Measurements from ENCODE around the gene KIAA1143. TPM values are rescaled to one million over a fixed set of nuclear protein-coding genes. Genes with fewer than 3 reads are reported as not detected.
A peak's percentile ranks its signal among the peaks of the same experiment; 100 is the strongest.

The KIAA1143 gene
- polyA plus RNA-seq, result 38.7 TPM

- Mint-ChIP-seq H3K9me3 (peaks cover 5 to 11% (median 5%) of the 10 kb centered on the region in 3 donors), H3K36me3 (peaks cover 14% of the 10 kb centered on the region)
Measured at GRCh38 chr3:44761424-44762169, at the start of gene KIAA1143, which contains the start of gene KIF15. Gene KIAA1143 (minus strand): TSS chr3:44761619. CDS start chr3:44761602, 17 bp downstream. Gene KIF15 (plus strand): TSS chr3:44761794. CDS start chr3:44761866, 72 bp downstream.

GRCh38 chr3:44805960-44806359 lies 44.5 kb upstream of the KIAA1143 start:
- Mint-ChIP-seq H3K9me3 (no peaks in the 10 kb centered on the region), H3K36me3 (peaks cover 5% of the 10 kb centered on the region), H3K27me3 (no peaks in the 10 kb centered on the region), H3K4me3 (no peak overlapping the region), H3K27ac (no peak overlapping the region), H3K4me1 (no peaks in the 10 kb centered on the region)

More at GRCh38 chr3:44761424-44762169, at the start of gene KIAA1143, which contains the start of gene KIF15:
- Mint-ChIP-seq H3K4me3 (peak within 1 kb of the TSS; percentile 88 to 99 (median 92)), H3K27ac (peak within 1 kb of the TSS; percentile 81 to 93 (median 91)), H3K27me3 (no peaks in the 10 kb centered on the region), H3K4me1 (peaks cover 20 to 32% (median 24%) of the 10 kb centered on the region in 3 donors)

- Mint-ChIP-seq H3K4me1 (no peaks in the 10 kb centered on the region), H3K36me3 (peaks cover 5% of the 10 kb centered on the region), H3K4me3 (no peak overlapping the region), H3K9me3 (no peaks in the 10 kb centered on the region), H3K27me3 (no peaks in the 10 kb centered on the region), H3K27ac (no peak overlapping the region)
Measured at GRCh38 chr3:44803298-44803697, 41.9 kb upstream of the KIAA1143 start.

GRCh38 chr3:44802011-44802410 lies 40.6 kb upstream of the KIAA1143 start:
- no peak overlapping the region for H3K4me3 Mint-ChIP-seq
- H3K27me3 Mint-ChIP-seq, result no peaks in the 10 kb centered on the region
- H3K36me3 Mint-ChIP-seq, result peaks cover 5% of the 10 kb centered on the region
- H3K9me3 Mint-ChIP-seq, result no peaks in the 10 kb centered on the region
- H3K4me1 Mint-ChIP-seq, result no peaks in the 10 kb centered on the region
- no peak overlapping the region for H3K27ac Mint-ChIP-seq

GRCh38 chr3:44795197-44795596 lies 33.8 kb upstream of the KIAA1143 start:
- Mint-ChIP-seq H3K27ac (no peak overlapping the region), H3K27me3 (no peaks in the 10 kb centered on the region), H3K4me1 (no peaks in the 10 kb centered on the region), H3K36me3 (peaks cover 5% of the 10 kb centered on the region), H3K9me3 (no peaks in the 10 kb centered on the region), H3K4me3 (no peak overlapping the region)

GRCh38 chr3:44782891-44783290 lies 21.5 kb upstream of the KIAA1143 start:
- Mint-ChIP-seq H3K27ac (no peak overlapping the region), H3K9me3 (no peaks in the 10 kb centered on the region), H3K4me1 (no peaks in the 10 kb centered on the region), H3K27me3 (no peaks in the 10 kb centered on the region), H3K4me3 (no peak overlapping the region), H3K36me3 (peaks cover 7% of the 10 kb centered on the region)

GRCh38 chr3:44772099-44772442 lies 10.7 kb upstream of the KIAA1143 start:
- Mint-ChIP-seq H3K4me1 (peaks cover 0 to 2% (median 1%) of the 10 kb centered on the region in 3 donors), H3K27me3 (no peaks in the 10 kb centered on the region), H3K9me3 (peaks cover 4 to 13% (median 10%) of the 10 kb centered on the region in 3 donors), H3K4me3 (no peak overlapping the region), H3K27ac (no peak overlapping the region), H3K36me3 (peaks cover 13% of the 10 kb centered on the region)

GRCh38 chr3:44771424-44772098 lies 10.1 kb upstream of the KIAA1143 start:
- Mint-ChIP-seq H3K27ac (no peak overlapping the region), H3K4me1 (peaks cover 0 to 2% (median 1%) of the 10 kb centered on the region in 3 donors), H3K36me3 (peaks cover 13% of the 10 kb centered on the region), H3K27me3 (no peaks in the 10 kb centered on the region), H3K4me3 (no peak overlapping the region), H3K9me3 (peaks cover 4 to 13% (median 10%) of the 10 kb centered on the region in 3 donors)

GRCh38 chr3:44764248-44764647 lies 2.8 kb upstream of the KIAA1143 start:
- H3K4me3 Mint-ChIP-seq, result peak overlapping the region in 1 of 4 donors; percentile 65
- H3K27ac Mint-ChIP-seq, result peak overlapping the region in 1 of 3 donors; percentile 20
- no peaks in the 10 kb centered on the region for H3K27me3 Mint-ChIP-seq
- H3K4me1 Mint-ChIP-seq, result peaks cover 11 to 22% (median 12%) of the 10 kb centered on the region in 3 donors
- peaks cover 5% of the 10 kb centered on the region for H3K36me3 Mint-ChIP-seq
- no peaks in the 10 kb centered on the region for H3K9me3 Mint-ChIP-seq

- H3K27ac Mint-ChIP-seq, result peak overlapping the region in 2 of 3 donors; percentile 1 to 81
- peaks cover 1 to 6% (median 2%) of the 10 kb centered on the region in 3 donors for H3K9me3 Mint-ChIP-seq
- H3K36me3 Mint-ChIP-seq, result peaks cover 7% of the 10 kb centered on the region
- no peaks in the 10 kb centered on the region for H3K27me3 Mint-ChIP-seq
- peak overlapping the region; percentile 88 to 99 (median 92) for H3K4me3 Mint-ChIP-seq
- peaks cover 14 to 29% (median 19%) of the 10 kb centered on the region in 3 donors for H3K4me1 Mint-ChIP-seq
Measured at GRCh38 chr3:44762690-44763089, 1.3 kb upstream of the KIAA1143 start.

GRCh38 chr3:44762170-44762677 lies 805 bp upstream of the KIAA1143 start:
- Mint-ChIP-seq H3K9me3 (peaks cover 3 to 10% (median 5%) of the 10 kb centered on the region in 3 donors), H3K4me1 (peaks cover 18 to 32% (median 24%) of the 10 kb centered on the region in 3 donors), H3K36me3 (peaks cover 12% of the 10 kb centered on the region), H3K4me3 (peak overlapping the region; percentile 88 to 99 (median 92)), H3K27ac (peak overlapping the region; percentile 1 to 87 (median 81)), H3K27me3 (no peaks in the 10 kb centered on the region)

- H3K4me3 Mint-ChIP-seq, result peak overlapping the region; percentile 88 to 99 (median 92)
- H3K27ac Mint-ChIP-seq, result peak overlapping the region; percentile 81 to 93 (median 91)
- no peaks in the 10 kb centered on the region for H3K27me3 Mint-ChIP-seq
- peaks cover 14% of the 10 kb centered on the region for H3K36me3 Mint-ChIP-seq
- peaks cover 5 to 11% (median 5%) of the 10 kb centered on the region in 3 donors for H3K9me3 Mint-ChIP-seq
- peaks cover 20 to 32% (median 24%) of the 10 kb centered on the region in 3 donors for H3K4me1 Mint-ChIP-seq
Measured at GRCh38 chr3:44761101-44761423, 357 bp downstream of the KIAA1143 start.

- Mint-ChIP-seq H3K4me1 (peaks cover 0 to 5% (median 0%) of the 10 kb centered on the region in 3 donors), H3K4me3 (no peak overlapping the region), H3K36me3 (peaks cover 25% of the 10 kb centered on the region), H3K9me3 (peaks cover 22 to 62% (median 25%) of the 10 kb centered on the region in 3 donors), H3K27me3 (no peaks in the 10 kb centered on the region), H3K27ac (no peak overlapping the region)
Measured at GRCh38 chr3:44734646-44735168, 26.7 kb downstream of the KIAA1143 start.

- no peaks in the 10 kb centered on the region for H3K27me3 Mint-ChIP-seq
- peaks cover 22 to 59% (median 36%) of the 10 kb centered on the region in 3 donors for H3K9me3 Mint-ChIP-seq
- peaks cover 18% of the 10 kb centered on the region for H3K36me3 Mint-ChIP-seq
- H3K27ac Mint-ChIP-seq, result peak within 1 kb of the TSS; percentile 90 to 95 (median 91)
- peaks cover 5 to 9% (median 7%) of the 10 kb centered on the region in 3 donors for H3K4me1 Mint-ChIP-seq
- peak within 1 kb of the TSS; percentile 95 to 100 (median 96) for H3K4me3 Mint-ChIP-seq
Measured at GRCh38 chr3:44729384-44729910, 32.0 kb downstream of the KIAA1143 start, which contains the start of gene ZNF501. Gene ZNF501 (plus strand): TSS chr3:44729635. CDS start chr3:44734422, 4,787 bp downstream.

- H3K36me3 Mint-ChIP-seq, result peaks cover 12% of the 10 kb centered on the region
- no peaks in the 10 kb centered on the region for H3K27me3 Mint-ChIP-seq
- H3K4me3 Mint-ChIP-seq, result no peak overlapping the region
- H3K4me1 Mint-ChIP-seq, result no peaks in the 10 kb centered on the region
- H3K27ac Mint-ChIP-seq, result no peak overlapping the region
- peaks cover 20 to 55% (median 49%) of the 10 kb centered on the region in 3 donors for H3K9me3 Mint-ChIP-seq
Measured at GRCh38 chr3:44722103-44722401, 39.4 kb downstream of the KIAA1143 start.

Data from IgD-negative memory B cell (primary cell).